ENCODE results near the gene YIPF5. TPM values are rescaled to one million over a fixed set of nuclear protein-coding genes. Genes with fewer than 3 reads are reported as not detected.

YIPF5 gene
- total RNA-seq, 2 donors from 2014 or later = 46.8 to 54.0 TPM

DNA sequence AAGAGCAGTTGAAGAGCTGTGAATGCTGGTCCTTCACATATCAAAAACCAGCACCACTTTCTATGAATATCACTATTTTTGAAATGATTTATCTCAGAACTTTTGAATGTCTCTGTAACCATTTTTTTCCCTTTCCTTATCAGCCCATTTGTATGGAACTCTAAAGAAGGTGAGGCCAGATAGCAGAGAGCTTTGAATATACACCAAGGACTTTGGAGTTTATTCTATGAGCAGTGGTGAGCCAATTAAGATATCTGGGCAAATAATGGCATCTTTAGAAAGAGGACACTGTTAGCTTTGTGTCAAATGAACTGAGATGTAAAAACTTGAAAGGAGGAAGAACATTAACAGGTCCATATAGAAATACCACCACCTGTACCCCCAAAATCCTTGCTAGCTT lies 22.2 kb upstream of the YIPF5 start:
- H3K9me3 Mint-ChIP-seq = no peaks in the 10 kb centered on the region
- H3K36me3 Mint-ChIP-seq (ENCODE audit: low read depth) = no peaks in the 10 kb centered on the region

DNA sequence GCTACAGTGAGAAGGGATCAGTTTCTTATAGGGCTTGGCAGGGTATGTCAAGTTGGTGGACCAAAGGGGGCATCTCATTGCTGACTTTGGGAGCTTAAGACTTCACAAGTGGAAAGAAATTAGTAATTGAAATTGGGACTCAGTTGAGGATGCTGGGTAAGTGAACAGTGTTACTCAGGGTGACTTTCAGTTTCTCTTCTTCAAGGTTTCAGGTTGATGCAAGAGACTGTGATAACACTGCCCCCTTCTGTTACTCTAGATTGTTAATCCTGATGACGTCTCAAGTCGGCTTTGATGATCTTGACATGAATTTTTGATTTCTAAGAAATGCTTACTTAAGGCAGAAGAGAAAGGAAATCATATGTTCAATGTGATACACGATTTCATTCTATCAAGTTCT lies 21.5 kb upstream of the YIPF5 start:
- DNase-seq = no peak
- no peaks in the 10 kb centered on the region for H3K9me3 Mint-ChIP-seq
- H3K27ac Mint-ChIP-seq = no peak overlapping the region

More for the DNA sequence above, 22.2 kb upstream of the YIPF5 start:
- Histone ChIP-seq H3K9me3 (ENCODE audit: control insufficient read depth, low read length) (no peaks in the 10 kb centered on the region), H3K4me1 (ENCODE audit: control insufficient read depth, insufficient read depth, low read length) (peaks cover 7% of the 10 kb centered on the region), H3K27me3 (ENCODE audit: control insufficient read depth, insufficient read depth, low read length, poor library complexity, severe bottlenecking) (no peaks in the 10 kb centered on the region), H3K27ac (ENCODE audit: low read depth, low read length) (no peak overlapping the region), H3K36me3 (ENCODE audit: control insufficient read depth, insufficient read depth, low read length) (no peaks in the 10 kb centered on the region), H3K9ac (ENCODE audit: extremely low read depth, low read length, poor library complexity, severe bottlenecking) (no peak overlapping the region), H3K4me3 (ENCODE audit: low read length) (no peak overlapping the region)
- H3K4me1 Mint-ChIP-seq = peaks cover 4% of the 10 kb centered on the region
- no peaks in the 10 kb centered on the region for H3K27me3 Mint-ChIP-seq (ENCODE audit: insufficient read depth)
- TF ChIP-seq, protein P1, sequence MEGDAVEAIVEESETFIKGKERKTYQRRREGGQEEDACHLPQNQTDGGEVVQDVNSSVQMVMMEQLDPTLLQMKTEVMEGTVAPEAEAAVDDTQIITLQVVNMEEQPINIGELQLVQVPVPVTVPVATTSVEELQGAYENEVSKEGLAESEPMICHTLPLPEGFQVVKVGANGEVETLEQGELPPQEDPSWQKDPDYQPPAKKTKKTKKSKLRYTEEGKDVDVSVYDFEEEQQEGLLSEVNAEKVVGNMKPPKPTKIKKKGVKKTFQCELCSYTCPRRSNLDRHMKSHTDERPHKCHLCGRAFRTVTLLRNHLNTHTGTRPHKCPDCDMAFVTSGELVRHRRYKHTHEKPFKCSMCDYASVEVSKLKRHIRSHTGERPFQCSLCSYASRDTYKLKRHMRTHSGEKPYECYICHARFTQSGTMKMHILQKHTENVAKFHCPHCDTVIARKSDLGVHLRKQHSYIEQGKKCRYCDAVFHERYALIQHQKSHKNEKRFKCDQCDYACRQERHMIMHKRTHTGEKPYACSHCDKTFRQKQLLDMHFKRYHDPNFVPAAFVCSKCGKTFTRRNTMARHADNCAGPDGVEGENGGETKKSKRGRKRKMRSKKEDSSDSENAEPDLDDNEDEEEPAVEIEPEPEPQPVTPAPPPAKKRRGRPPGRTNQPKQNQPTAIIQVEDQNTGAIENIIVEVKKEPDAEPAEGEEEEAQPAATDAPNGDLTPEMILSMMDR (conservative IDR thresholded peaks at IDR 0.05) = no peak
- no peak for DNase-seq
- no peak overlapping the region for H3K4me3 Mint-ChIP-seq
- H3K27ac Mint-ChIP-seq = no peak overlapping the region

DNA sequence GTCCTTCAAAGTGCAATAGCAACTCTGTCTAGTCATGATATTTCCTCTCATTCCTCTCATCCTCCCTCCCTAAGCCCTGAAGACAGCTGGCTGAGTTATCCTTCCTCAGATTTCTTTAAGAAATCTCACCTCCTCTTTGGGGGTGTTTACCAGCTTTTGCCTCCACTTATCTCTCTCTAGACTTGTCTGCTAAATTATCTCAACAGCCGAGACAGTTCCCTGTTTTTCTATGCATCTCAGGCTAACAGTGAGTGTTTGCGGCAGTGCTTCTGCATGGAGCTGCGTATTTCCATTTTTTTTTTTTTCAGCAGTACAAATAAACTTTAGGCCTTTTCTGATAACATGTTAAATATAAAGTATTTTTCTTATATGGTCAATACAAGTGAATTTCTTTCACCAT lies 21.1 kb upstream of the YIPF5 start:
- Histone ChIP-seq H3K9me3 (ENCODE audit: control insufficient read depth, low read length) (no peaks in the 10 kb centered on the region), H3K4me1 (ENCODE audit: control insufficient read depth, insufficient read depth, low read length) (peaks cover 7% of the 10 kb centered on the region), H3K4me3 (ENCODE audit: low read length) (no peak overlapping the region), H3K27me3 (ENCODE audit: control insufficient read depth, insufficient read depth, low read length, poor library complexity, severe bottlenecking) (no peaks in the 10 kb centered on the region), H3K9ac (ENCODE audit: extremely low read depth, low read length, poor library complexity, severe bottlenecking) (no peak overlapping the region), H3K27ac (ENCODE audit: low read depth, low read length) (no peak overlapping the region), H3K36me3 (ENCODE audit: control insufficient read depth, insufficient read depth, low read length) (no peaks in the 10 kb centered on the region)
- Mint-ChIP-seq H3K27me3 (ENCODE audit: insufficient read depth) (no peaks in the 10 kb centered on the region), H3K4me1 (peaks cover 4% of the 10 kb centered on the region), H3K4me3 (no peak overlapping the region), H3K36me3 (ENCODE audit: low read depth) (no peaks in the 10 kb centered on the region), H3K27ac (no peak overlapping the region), H3K9me3 (no peaks in the 10 kb centered on the region)
- TF ChIP-seq, protein P1 (conservative IDR thresholded peaks at IDR 0.05) = no peak
- no peak for DNase-seq
- 61 to 67% methylated on average over 1 to 3 of the region's 3 CpGs for WGBS, 2 experiments (ENCODE audit: insufficient coverage in 1 of 2, insufficient read length in 1 of 2)

More for the DNA sequence above, 21.5 kb upstream of the YIPF5 start:
- TF ChIP-seq, protein P1 (conservative IDR thresholded peaks at IDR 0.05) = peak; percentile 72
- Mint-ChIP-seq H3K36me3 (ENCODE audit: low read depth) (no peaks in the 10 kb centered on the region), H3K27me3 (ENCODE audit: insufficient read depth) (no peaks in the 10 kb centered on the region), H3K4me3 (no peak overlapping the region), H3K4me1 (peaks cover 4% of the 10 kb centered on the region)
- Histone ChIP-seq H3K36me3 (ENCODE audit: control insufficient read depth, insufficient read depth, low read length) (no peaks in the 10 kb centered on the region), H3K27ac (ENCODE audit: low read depth, low read length) (no peak overlapping the region), H3K27me3 (ENCODE audit: control insufficient read depth, insufficient read depth, low read length, poor library complexity, severe bottlenecking) (no peaks in the 10 kb centered on the region), H3K4me3 (ENCODE audit: low read length) (no peak overlapping the region), H3K4me1 (ENCODE audit: control insufficient read depth, insufficient read depth, low read length) (peaks cover 7% of the 10 kb centered on the region), H3K9me3 (ENCODE audit: control insufficient read depth, low read length) (no peaks in the 10 kb centered on the region), H3K9ac (ENCODE audit: extremely low read depth, low read length, poor library complexity, severe bottlenecking) (no peak overlapping the region)
- 61 to 71% methylated on average over 2 to 3 of the region's 3 CpGs for WGBS, 2 experiments (ENCODE audit: insufficient coverage in 1 of 2, insufficient read length in 1 of 2)

All from endodermal cell (in vitro differentiated cells).